GM23338 (cell line): Measurements from ENCODE around the gene BATF2.

Source experiments
- CREB1 ChIP-seq: fragments of 250-450 bp; sonication (Bioruptor Pico); IDR thresholded peaks from 2 replicates; pipeline ENCODE4 v1.5.0; 2020; ENCODE audit warnings: low read depth, mild to moderate bottlenecking, moderate library complexity
- CTCF ChIP-seq, 2 experiments: fragments of 200-600 bp in 1 of 2; sonication (generic) in 1 of 2; conservative IDR thresholded peaks; 2 replicates each; pipeline versions ENCODE4 v1.5.1 to v1.6.1; 2016 to 2017; ENCODE audit warnings: antibody characterized with exemption in 2 of 2, low read depth in 2 of 2, mild to moderate bottlenecking in 2 of 2, moderate library complexity in 1 of 2
- EZH2 ChIP-seq: fragments of 200-600 bp; sonication (generic); IDR thresholded peaks from one replicate; pipeline ENCODE4 v1.8.0; 2017; ENCODE audit warnings: antibody characterized with exemption, mild to moderate bottlenecking, low read depth; ENCODE audit not compliant: unreplicated experiment
- EZH2phosphoT487 ChIP-seq: fragments of 200-600 bp; sonication (generic); IDR thresholded peaks from one replicate; pipeline ENCODE4 v1.8.1; 2018; ENCODE audit warnings: antibody characterized with exemption; ENCODE audit not compliant: unreplicated experiment
- JUNB ChIP-seq: IDR thresholded peaks from one replicate; pipeline ENCODE4 v1.6.1; 2016; ENCODE audit warnings: antibody characterized with exemption; ENCODE audit not compliant: unreplicated experiment
- NANOG ChIP-seq: IDR thresholded peaks from 2 replicates; pipeline ENCODE4 v1.6.1; 2016; ENCODE audit warnings: antibody characterized with exemption, borderline replicate concordance
- POLR2AphosphoS5 ChIP-seq: IDR thresholded peaks from 2 replicates; pipeline ENCODE4 v1.6.1; 2016; ENCODE audit warnings: antibody characterized with exemption, low read depth
- REST ChIP-seq: IDR thresholded peaks from one replicate; pipeline ENCODE4 v1.6.1; 2018; ENCODE audit warnings: antibody characterized with exemption; ENCODE audit not compliant: unreplicated experiment
- ZNF114 ChIP-seq: fragments of 250-450 bp; sonication (Bioruptor Pico); IDR thresholded peaks from 2 replicates; pipeline ENCODE4 v1.5.0; 2020; ENCODE audit warnings: mild to moderate bottlenecking, moderate library complexity
- ZNF331 ChIP-seq: fragments of 250-450 bp; sonication (Bioruptor Pico); IDR thresholded peaks from 2 replicates; pipeline ENCODE4 v1.5.0; 2020; ENCODE audit warnings: low read depth, mild to moderate bottlenecking, moderate library complexity

GRCh38 chr11:65003282-65003681 is 6.5 kb upstream of the BATF2 start:
- TF ChIP-seq CTCF (conservative IDR thresholded peaks at IDR 0.05; ENCODE audit: low read depth in 2 of 2) (no peak), CREB1 (CRISPR knock-in tag) (no peak), REST (peak; percentile 74), POLR2AphosphoS5 (no peak), ZNF331 (CRISPR knock-in tag) (no peak), EZH2phosphoT487 (no peak), JUNB (no peak), EZH2 (no peak), NANOG (no peak), ZNF114 (CRISPR knock-in tag) (no peak)
